Smooth muscle cell of trachea (primary cell): ENCODE data around the gene EDA. TPM values are rescaled to one million over a fixed set of nuclear protein-coding genes. Genes with fewer than 3 reads are reported as not detected.

Experiments used
- total RNA-seq: library from RNA; depleted of rRNA; stranded (reverse); fragments of >200 nt; gene quantifications from 2 replicates; pipeline ENCODE4 v1.2.1, GENCODE V29; 2014

The EDA gene
- 0.33 and 0.73 TPM in 2 replicates for total RNA-seq

GRCh38 chrX:69615779-69616456, at the start of gene EDA:
Gene EDA, plus strand, starts transcription at chrX:69616113.

DNA sequence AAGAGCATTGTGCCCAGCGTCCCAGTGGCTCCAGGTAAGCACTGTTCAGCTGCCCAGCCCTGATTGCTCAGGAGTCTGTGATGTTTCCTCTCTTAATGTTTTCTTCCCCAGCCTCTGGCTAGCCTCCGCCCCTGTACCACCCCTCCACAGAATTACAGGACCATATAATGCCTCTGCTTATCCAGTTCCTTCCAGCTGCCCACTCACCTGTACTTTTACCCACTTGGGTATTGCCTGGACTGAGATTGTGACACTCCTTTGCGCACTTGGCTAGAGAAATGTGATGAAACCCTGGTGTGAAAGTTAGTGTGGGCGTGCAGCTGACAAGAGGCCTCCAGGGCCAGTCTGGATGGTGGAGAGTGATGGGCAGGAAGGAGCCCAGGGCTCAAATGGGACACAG, 434.0 kb downstream of the EDA start, which contains the start of gene AWAT2:
TSS of gene AWAT2 (minus strand) at position 14 of the 400 bp plus-strand sequence. CDS start at position 8, 6 bp downstream.

GRCh38 chrX:70062076-70062475, 446.2 kb downstream of the EDA start, which contains the start of gene OTUD6A:
Gene OTUD6A, plus strand, starts transcription at chrX:70062457. Its CDS starts 68 bp downstream, at chrX:70062525.

Other genes with a start within 250 kb of the EDA start
- gene NALF2, start 111.8 kb upstream of the EDA start, total RNA-seq, result not detected in 2 replicates